ENCODE results near the gene EEF1AKMT2.

DNA sequence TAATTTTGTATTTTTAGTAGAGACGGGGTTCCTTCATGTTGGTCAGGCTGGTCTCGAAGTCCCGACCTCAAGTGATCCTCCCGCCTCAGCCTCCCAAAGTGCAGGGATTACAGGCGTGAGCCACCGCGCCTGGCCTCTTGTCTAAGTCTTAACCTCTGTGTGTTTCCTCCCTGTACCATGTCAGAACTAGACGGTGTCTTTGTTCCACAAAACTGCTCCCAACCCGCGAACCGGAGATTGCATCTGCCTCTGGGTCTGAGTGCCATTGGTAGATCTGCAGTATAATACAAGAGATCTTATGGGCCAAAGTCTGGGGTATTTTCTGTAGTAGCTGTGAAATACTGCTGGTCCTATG is 1.3 kb upstream of the EEF1AKMT2 start:
- TF ChIP-seq CTCF (IDR thresholded peaks at IDR 0.05) = no peak
- TF ChIP-seq POLR2A (IDR thresholded peaks at IDR 0.05) = no peak
